ENCODE measurements around the gene CCDC18.

DNA sequence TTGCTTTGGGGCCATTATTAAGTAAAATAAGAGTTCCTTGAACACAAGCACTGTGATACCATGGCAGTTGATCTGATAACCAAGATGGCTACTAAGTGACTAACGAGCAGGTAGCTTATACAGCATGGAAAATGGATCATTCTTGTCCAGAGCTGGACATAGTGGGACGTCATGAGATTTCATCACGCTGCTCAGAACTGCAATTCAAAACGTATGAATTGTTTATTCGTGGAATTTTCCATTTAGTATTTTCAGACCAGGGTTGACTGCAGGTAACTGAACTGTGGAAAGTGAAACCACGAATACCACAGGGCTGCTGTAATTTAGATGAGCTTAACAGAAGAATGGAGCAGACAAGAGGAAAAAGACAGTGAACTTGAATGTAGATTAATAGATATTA, 38.9 kb downstream of the CCDC18 start:
- TF ChIP-seq, protein P1, sequence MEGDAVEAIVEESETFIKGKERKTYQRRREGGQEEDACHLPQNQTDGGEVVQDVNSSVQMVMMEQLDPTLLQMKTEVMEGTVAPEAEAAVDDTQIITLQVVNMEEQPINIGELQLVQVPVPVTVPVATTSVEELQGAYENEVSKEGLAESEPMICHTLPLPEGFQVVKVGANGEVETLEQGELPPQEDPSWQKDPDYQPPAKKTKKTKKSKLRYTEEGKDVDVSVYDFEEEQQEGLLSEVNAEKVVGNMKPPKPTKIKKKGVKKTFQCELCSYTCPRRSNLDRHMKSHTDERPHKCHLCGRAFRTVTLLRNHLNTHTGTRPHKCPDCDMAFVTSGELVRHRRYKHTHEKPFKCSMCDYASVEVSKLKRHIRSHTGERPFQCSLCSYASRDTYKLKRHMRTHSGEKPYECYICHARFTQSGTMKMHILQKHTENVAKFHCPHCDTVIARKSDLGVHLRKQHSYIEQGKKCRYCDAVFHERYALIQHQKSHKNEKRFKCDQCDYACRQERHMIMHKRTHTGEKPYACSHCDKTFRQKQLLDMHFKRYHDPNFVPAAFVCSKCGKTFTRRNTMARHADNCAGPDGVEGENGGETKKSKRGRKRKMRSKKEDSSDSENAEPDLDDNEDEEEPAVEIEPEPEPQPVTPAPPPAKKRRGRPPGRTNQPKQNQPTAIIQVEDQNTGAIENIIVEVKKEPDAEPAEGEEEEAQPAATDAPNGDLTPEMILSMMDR (IDR thresholded peaks at IDR 0.05; ENCODE audit: insufficient read depth, low read depth, low read length): no peak
- TF ChIP-seq EZH2 (IDR thresholded peaks at IDR 0.05; ENCODE audit: insufficient read depth, low read length): no peak

Data from astrocyte (in vitro differentiated cells and primary cell).